Duodenal mucosa (tissue), 2 donors: Measurements from ENCODE around the gene FARP1.

Experiments used
- H3K27ac ChIP-seq: one replicate; pipeline ENCODE4 v1.7.0; 2013; ENCODE audit warnings: low read depth, low read length
- H3K27me3 ChIP-seq, 2 donors: one replicate each; pipeline ENCODE4 v1.7.0; 2013; ENCODE audit warnings: low read length in 2 of 2, control low read depth in 1 of 2; ENCODE audit not compliant: insufficient read depth in 2 of 2, control insufficient read depth in 1 of 2
- H3K36me3 ChIP-seq, 2 donors: one replicate each; pipeline ENCODE4 v1.7.0; 2013; ENCODE audit warnings: low read length in 2 of 2, control low read depth in 1 of 2; ENCODE audit not compliant: insufficient read depth in 2 of 2, control insufficient read depth in 1 of 2
- H3K4me1 ChIP-seq, 2 donors: one replicate each; pipeline ENCODE4 v1.7.0; 2013; ENCODE audit warnings: low read length in 2 of 2, control low read depth in 1 of 2; ENCODE audit not compliant: insufficient read depth in 2 of 2, control insufficient read depth in 1 of 2
- H3K4me3 ChIP-seq, 2 donors: one replicate each; pipeline ENCODE4 v1.7.0; 2013; ENCODE audit warnings: low read length in 2 of 2, low read depth in 1 of 2
- H3K9ac ChIP-seq, 2 donors: one replicate each; pipeline ENCODE4 v1.7.0; 2013; ENCODE audit warnings: low read length in 2 of 2, low read depth in 1 of 2
- H3K9me3 ChIP-seq, 2 donors: one replicate each; pipeline ENCODE4 v1.7.0; 2013; ENCODE audit warnings: low read length in 2 of 2, control low read depth in 1 of 2; ENCODE audit not compliant: control insufficient read depth in 1 of 2

Gene FARP1

DNA sequence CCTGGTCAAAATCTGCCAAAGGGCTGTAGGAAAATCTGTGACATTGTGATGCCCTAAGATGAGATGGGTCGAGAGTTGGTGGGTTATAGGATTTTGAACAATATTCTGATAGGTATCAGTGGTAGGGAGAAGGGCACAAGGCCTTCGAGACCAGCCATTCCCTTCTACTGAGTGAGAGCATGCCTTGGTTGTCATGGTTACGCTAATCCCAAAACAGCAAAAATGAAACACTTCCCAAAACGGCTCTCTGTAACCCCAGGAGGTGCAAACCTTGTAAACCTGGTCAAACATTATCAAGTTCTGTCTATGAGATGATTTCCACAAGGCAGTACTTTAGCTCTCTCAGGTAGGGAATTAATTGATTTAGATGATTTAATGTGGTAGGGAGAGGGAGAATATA is 192.8 kb downstream of the FARP1 start:
- H3K9ac ChIP-seq: no peak overlapping the region
- H3K4me1 ChIP-seq: no peaks in the 10 kb centered on the region
- H3K9me3 ChIP-seq: no peaks in the 10 kb centered on the region
- no peak overlapping the region for H3K27ac ChIP-seq
- no peaks in the 10 kb centered on the region for H3K36me3 ChIP-seq
- H3K4me3 ChIP-seq: no peak overlapping the region
- H3K27me3 ChIP-seq: no peaks in the 10 kb centered on the region

DNA sequence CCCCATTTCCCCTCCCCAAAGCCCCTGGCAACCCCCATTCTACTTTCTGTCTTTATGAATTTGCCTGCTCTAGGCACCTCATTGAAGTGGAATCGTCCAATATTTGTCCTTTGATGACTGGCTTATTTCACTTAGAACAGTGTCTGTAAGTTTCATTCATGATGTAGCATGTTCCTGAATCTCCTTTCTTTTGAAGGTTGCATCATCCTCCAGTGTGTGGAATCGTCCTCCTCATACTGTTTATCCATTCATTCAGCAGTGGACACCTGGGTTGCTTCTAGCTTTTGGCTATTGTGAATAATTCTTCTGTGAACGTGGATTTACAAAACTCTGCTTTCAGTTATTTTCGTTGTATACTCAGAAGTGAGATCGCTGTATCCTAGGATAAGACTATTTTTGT is 195.4 kb downstream of the FARP1 start:
- Histone ChIP-seq H3K9ac (no peak overlapping the region), H3K4me3 (no peak overlapping the region)

DNA sequence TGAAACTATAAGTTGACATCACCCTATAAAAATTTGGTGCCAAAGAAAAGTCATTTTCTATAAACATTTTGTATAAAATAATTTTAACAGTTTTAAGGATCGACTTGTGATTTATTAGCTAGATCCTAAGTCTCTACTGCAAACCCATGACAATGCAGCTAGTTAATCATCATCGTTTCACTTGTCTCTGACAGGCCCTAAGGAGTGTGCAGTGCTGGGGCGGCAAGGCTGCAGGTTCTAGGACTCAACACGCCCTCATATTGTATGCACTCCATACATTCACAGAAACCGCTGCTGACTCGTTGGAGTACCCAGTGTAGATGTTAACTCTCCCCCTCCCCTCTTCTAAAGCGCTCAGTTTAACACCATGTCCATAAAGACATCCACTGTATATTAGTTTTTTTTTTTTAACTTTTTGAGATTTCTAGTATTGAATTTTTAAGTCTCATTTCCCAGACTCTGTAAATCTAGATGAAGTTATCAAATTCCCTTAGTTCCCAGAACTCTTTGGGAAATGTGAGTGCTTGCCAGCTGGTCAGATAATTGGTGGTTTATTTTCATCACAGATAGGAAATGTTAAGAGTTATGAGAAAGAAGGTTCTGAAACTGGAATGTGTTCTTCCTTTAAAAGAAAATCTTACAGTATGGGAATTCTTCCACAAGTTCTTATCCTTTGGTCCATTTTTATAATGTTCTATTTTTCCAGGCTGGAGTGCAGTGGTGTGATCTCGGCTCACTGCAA is 197.0 kb downstream of the FARP1 start:
- no peaks in the 10 kb centered on the region for H3K36me3 ChIP-seq
- no peaks in the 10 kb centered on the region for H3K9me3 ChIP-seq
- no peak overlapping the region for H3K4me3 ChIP-seq
- H3K9ac ChIP-seq: no peak overlapping the region
- H3K4me1 ChIP-seq: no peaks in the 10 kb centered on the region
- no peak overlapping the region for H3K27ac ChIP-seq
- H3K27me3 ChIP-seq: no peaks in the 10 kb centered on the region

More for the DNA sequence above, 195.4 kb downstream of the FARP1 start:
- no peaks in the 10 kb centered on the region for H3K9me3 ChIP-seq
- no peaks in the 10 kb centered on the region for H3K36me3 ChIP-seq
- H3K27ac ChIP-seq: no peak overlapping the region
- H3K27me3 ChIP-seq: no peaks in the 10 kb centered on the region
- no peaks in the 10 kb centered on the region for H3K4me1 ChIP-seq

DNA sequence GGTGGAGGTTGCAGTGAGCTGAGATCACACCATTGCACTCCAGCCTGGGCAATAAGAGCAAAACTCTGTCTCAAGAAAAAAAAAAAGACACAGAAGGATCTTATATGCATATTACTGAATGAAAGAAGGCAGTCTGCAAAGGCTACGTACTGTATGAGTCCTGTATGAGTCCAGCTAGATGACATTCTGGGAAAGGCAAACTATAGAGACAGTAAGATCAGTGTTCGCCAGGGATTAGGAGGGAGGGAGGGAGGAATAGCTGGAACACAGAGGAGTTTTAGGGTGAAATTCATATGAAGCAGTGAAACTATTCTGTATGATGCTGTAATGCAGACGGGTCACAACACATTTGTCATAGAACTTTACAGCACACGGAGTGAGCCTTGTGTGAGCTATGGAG is 200.1 kb downstream of the FARP1 start:
- Histone ChIP-seq H3K27me3 (no peaks in the 10 kb centered on the region), H3K36me3 (no peaks in the 10 kb centered on the region), H3K9ac (no peak overlapping the region), H3K9me3 (no peaks in the 10 kb centered on the region), H3K27ac (no peak overlapping the region), H3K4me1 (no peaks in the 10 kb centered on the region), H3K4me3 (no peak overlapping the region)

DNA sequence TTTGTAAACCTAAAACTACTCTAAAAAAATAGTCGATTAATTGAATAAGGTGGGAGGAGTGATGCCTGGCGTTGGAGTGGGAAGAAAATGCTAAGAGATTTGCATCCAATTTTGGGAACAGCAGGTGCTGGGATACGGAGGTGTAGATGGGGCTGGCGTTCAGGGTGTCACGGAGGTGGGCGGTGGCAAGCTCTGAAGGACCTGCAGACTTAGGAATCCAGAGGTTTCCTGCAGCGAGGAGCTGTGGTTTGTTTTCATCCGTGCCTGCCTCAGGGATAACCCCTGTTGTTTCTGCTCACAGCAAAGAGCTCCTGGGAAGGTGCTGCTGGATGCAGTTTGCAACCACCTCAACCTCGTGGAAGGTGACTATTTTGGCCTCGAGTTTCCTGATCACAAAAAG is 200.6 kb downstream of the FARP1 start:
- Histone ChIP-seq H3K4me1 (no peaks in the 10 kb centered on the region), H3K4me3 (no peak overlapping the region), H3K9ac (no peak overlapping the region), H3K9me3 (no peaks in the 10 kb centered on the region), H3K36me3 (no peaks in the 10 kb centered on the region), H3K27me3 (no peaks in the 10 kb centered on the region), H3K27ac (no peak overlapping the region)

DNA sequence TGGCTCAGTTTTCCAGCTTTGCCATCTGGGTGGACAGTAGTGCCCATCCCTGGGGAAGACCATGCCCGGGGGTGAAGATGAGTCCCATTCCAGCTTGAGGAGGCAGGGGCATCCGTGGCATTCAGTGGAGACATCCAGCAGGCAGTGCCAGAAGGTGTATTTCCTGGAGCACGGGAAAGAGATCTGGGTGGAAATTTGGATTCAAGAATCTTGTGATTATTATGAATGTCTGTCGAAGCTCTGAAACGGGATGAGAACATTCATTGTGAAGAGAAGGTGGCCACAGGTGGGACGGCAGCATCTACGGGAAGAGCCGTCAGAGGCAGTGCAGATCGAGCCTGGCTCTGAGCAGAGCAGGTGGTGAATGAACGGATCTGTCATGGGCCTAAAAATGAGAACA is 201.5 kb downstream of the FARP1 start:
- H3K27me3 ChIP-seq: no peaks in the 10 kb centered on the region
- H3K9me3 ChIP-seq: no peaks in the 10 kb centered on the region
- no peak overlapping the region for H3K27ac ChIP-seq
- no peaks in the 10 kb centered on the region for H3K36me3 ChIP-seq
- H3K9ac ChIP-seq: no peak overlapping the region
- no peak overlapping the region for H3K4me3 ChIP-seq
- no peaks in the 10 kb centered on the region for H3K4me1 ChIP-seq

DNA sequence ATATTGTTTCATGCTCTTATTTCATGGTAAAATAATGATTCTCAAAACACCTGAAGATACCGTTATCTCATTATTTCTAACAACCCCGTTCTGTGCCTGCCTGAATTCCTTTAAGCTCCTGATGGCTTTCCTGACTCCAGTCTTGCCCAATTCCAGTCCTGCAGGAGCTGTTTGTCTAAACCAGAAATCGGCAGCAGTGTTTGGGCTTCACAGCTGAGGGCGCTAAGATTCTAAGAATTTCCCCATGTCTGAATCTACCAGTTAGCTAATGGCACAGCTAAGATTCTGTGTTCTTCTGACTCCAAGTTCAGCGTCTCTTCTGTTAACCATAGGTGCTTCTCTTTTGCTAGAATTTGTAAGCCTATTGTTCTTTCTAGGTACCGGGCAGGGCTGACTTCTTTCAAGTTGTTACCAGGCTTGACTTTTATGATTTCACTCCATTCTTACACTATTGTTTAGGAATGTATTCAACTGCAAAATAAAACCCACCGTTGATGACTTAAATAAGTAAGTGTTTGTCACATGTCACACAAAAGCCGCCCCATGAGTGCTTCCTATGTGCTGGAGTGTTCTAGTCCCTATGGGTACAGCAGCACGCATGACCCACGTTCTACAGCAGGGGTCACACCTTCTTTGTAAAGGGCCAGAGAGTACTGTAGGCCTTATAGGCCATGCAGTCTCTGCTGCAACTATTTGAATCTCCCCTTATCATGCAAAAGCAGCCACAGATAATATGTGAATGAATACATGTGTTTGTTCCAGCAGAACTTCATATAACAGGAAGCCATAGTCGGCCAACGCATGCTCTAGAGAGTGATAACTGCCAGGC is 202.4 kb downstream of the FARP1 start:
- H3K4me1 ChIP-seq: no peaks in the 10 kb centered on the region
- H3K9ac ChIP-seq: no peak overlapping the region
- no peaks in the 10 kb centered on the region for H3K9me3 ChIP-seq
- H3K27ac ChIP-seq: no peak overlapping the region
- no peaks in the 10 kb centered on the region for H3K27me3 ChIP-seq
- no peak overlapping the region for H3K4me3 ChIP-seq
- no peaks in the 10 kb centered on the region for H3K36me3 ChIP-seq

DNA sequence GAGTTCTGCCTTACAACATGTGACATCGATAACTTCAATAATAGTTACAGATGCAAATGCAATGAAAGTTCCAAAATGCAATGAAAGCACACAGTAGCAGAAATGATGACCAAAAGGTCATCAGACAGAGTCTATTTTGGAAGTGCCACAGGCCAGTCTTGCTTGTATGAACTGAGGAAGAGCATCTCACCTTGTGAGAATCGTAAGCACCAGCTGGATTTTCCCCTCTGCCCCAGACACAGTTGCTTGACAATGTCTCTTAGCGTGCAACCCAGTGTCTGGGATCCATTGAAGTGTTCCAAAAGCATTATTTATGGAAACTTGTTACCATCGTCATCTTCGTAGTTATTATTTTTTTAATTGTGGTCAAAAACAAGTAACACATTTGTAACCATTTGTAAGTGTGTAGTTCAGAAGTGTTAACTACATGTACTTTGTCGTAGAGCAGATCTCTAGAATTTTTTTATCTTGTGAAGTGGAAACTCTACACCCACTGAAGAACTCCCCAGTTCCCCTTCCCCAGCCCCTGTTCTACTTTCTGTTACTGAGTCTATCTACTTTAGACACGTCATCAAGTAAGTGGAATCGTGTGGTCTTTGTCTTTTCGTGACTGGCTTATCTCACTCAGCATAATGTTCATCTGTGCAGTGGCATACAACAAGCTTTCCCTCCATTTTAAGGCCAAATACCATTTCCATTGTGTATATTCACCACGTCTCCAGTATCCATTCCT is 204.2 kb downstream of the FARP1 start:
- Histone ChIP-seq H3K4me3 (no peak overlapping the region), H3K36me3 (no peaks in the 10 kb centered on the region), H3K4me1 (no peaks in the 10 kb centered on the region), H3K9me3 (no peaks in the 10 kb centered on the region), H3K9ac (no peak overlapping the region), H3K27ac (no peak overlapping the region), H3K27me3 (no peaks in the 10 kb centered on the region)

DNA sequence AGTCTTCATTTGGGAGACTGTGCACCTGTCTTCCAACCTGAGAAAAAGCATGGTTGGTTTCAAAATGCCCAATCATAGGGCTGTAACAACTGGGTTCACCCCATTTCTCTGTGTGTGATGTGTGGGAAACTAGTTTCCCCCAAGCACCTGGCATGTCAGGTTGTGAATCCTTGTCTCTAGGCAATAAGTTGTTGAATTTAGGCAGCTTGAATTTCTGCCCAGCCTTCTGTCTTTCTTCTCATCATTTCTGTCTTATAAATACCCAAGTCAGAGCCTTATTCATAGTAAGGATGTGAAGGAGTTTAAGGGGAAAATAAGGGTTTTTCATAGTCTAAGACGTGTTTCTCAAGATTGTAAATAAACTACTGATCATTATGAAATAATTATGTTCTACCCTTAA is 204.9 kb downstream of the FARP1 start:
- no peaks in the 10 kb centered on the region for H3K9me3 ChIP-seq
- no peaks in the 10 kb centered on the region for H3K27me3 ChIP-seq
- no peaks in the 10 kb centered on the region for H3K4me1 ChIP-seq

More for the DNA sequence above, 204.9 kb downstream of the FARP1 start:
- Histone ChIP-seq H3K27ac (no peak overlapping the region), H3K4me3 (no peak overlapping the region), H3K9ac (no peak overlapping the region), H3K36me3 (no peaks in the 10 kb centered on the region)
